Type B pancreatic cell (in vitro differentiated cells): Measurements from ENCODE around the gene DEPDC1B. TPM values are rescaled to one million over a fixed set of nuclear protein-coding genes. Genes with fewer than 3 reads are reported as not detected.
"Not testable (repeated sequence)": the region's sequence is repeated elsewhere in the genome, so short reads cannot be mapped to it uniquely, and the experiment has no call there.

Experiments
- DNase-seq: peaks from one replicate; pipeline ENCODE4 v3.0.0; 2021; ENCODE audit warnings: mixed read lengths; ENCODE audit not compliant: unreplicated experiment; ENCODE audit errors: extremely low spot score
- H3K27ac Mint-ChIP-seq: 2 replicates; pipeline ENCODE4 v1.8.0; 2021; ENCODE audit warnings: mild to moderate bottlenecking, mixed read lengths
- H3K27me3 Mint-ChIP-seq: 2 replicates; pipeline ENCODE4 v1.8.0; 2021; ENCODE audit warnings: mixed read lengths
- H3K36me3 Mint-ChIP-seq: 2 replicates; pipeline ENCODE4 v1.8.0; 2021; ENCODE audit warnings: mixed read lengths
- H3K4me1 Mint-ChIP-seq: one replicate; pipeline ENCODE4 v1.8.0; 2021; ENCODE audit warnings: mixed read lengths; ENCODE audit not compliant: unreplicated experiment
- H3K4me3 Mint-ChIP-seq: 2 replicates; pipeline ENCODE4 v1.8.0; 2021; ENCODE audit warnings: mild to moderate bottlenecking, mixed read lengths
- H3K9me3 Mint-ChIP-seq: 2 replicates; pipeline ENCODE4 v1.8.0; 2021; ENCODE audit warnings: mixed read lengths
- total RNA-seq: library from RNA; stranded (reverse); gene quantifications from 2 replicates; pipeline ENCODE4 v1.2.1, GENCODE V29; 2021; ENCODE audit warnings: low replicate concordance
- TF ChIP-seq, protein P1 (sequence below): fragments of 200-600 bp; sonication (generic); conservative IDR thresholded peaks from 2 replicates; pipeline ENCODE4 v1.5.0; 2021; ENCODE audit warnings: antibody characterized with exemption, mild to moderate bottlenecking

Gene DEPDC1B
- total RNA-seq, 1 donor from 2014 or later = 29.1 TPM

DNA sequence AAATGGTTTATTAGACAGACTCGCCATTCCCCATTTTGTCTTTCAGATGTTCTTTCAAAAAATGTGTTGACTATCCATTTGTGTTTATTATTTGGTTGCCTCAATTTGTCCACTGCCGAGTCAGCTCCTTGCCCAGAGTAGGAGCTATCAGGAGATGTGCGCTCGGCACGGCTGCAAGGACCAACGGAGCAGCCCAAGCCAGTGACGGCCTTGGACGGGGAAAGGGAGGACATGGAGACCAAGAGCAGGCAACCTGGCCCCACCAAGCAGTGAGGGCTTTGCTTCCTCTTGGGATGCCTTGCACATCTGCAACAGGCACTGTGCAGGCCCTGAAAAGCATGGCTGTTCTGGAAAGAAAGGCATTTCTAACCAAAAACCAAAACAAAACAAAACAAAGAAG, 69.8 kb downstream of the DEPDC1B start:
- TF ChIP-seq, protein P1, sequence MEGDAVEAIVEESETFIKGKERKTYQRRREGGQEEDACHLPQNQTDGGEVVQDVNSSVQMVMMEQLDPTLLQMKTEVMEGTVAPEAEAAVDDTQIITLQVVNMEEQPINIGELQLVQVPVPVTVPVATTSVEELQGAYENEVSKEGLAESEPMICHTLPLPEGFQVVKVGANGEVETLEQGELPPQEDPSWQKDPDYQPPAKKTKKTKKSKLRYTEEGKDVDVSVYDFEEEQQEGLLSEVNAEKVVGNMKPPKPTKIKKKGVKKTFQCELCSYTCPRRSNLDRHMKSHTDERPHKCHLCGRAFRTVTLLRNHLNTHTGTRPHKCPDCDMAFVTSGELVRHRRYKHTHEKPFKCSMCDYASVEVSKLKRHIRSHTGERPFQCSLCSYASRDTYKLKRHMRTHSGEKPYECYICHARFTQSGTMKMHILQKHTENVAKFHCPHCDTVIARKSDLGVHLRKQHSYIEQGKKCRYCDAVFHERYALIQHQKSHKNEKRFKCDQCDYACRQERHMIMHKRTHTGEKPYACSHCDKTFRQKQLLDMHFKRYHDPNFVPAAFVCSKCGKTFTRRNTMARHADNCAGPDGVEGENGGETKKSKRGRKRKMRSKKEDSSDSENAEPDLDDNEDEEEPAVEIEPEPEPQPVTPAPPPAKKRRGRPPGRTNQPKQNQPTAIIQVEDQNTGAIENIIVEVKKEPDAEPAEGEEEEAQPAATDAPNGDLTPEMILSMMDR = no peak
- Mint-ChIP-seq H3K27me3 (no peaks in the 10 kb centered on the region), H3K9me3 (no peaks in the 10 kb centered on the region), H3K36me3 (peaks cover 19% of the 10 kb centered on the region), H3K4me1 (no peaks in the 10 kb centered on the region), H3K27ac (no peak overlapping the region), H3K4me3 (no peak overlapping the region)
- no peak for DNase-seq

DNA sequence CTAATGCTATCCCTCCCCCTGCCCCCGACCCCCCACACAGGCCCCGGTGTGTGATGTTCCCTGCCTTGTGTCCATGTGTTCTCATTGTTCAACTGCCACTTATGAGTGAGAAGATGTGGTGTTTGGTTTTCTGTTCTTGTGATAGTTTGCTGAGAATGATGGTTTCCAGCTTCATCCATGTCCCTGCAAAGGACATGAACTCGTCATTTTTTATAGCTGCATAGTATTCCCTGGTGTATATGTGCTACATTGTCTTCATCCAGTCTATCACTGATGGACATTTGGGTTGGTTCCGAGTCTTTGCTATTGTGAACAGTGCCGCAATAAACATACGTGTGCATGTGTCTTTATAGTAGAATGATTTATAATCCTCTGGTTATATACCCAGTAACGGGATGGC, 75.1 kb downstream of the DEPDC1B start:
- not testable (repeated sequence) for DNase-seq, H3K27me3 Mint-ChIP-seq, H3K27ac Mint-ChIP-seq, H3K4me1 Mint-ChIP-seq, H3K9me3 Mint-ChIP-seq, H3K4me3 Mint-ChIP-seq
- peaks cover 17% of the 10 kb centered on the region for H3K36me3 Mint-ChIP-seq

DNA sequence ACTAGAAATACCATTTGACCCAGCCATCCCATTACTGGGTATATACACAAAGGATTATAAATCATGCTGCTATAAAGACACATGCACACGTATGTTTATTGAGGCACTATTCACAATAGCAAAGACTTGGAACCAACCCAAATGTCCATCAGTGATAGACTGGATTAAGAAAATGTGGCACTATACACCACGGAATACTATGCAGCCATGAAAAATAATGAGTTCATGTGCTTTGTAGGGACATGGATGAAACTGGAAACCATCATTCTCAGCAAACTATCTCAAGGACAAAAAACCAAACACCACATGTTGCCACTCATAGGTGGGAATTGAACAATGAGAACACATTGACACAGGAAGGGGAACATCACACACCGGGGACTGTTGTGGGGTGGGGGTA, 79.2 kb downstream of the DEPDC1B start:
- H3K36me3 Mint-ChIP-seq = peaks cover 22% of the 10 kb centered on the region
- H3K27ac Mint-ChIP-seq, H3K4me3 Mint-ChIP-seq, H3K27me3 Mint-ChIP-seq, DNase-seq, H3K4me1 Mint-ChIP-seq, H3K9me3 Mint-ChIP-seq: not testable (repeated sequence)

DNA sequence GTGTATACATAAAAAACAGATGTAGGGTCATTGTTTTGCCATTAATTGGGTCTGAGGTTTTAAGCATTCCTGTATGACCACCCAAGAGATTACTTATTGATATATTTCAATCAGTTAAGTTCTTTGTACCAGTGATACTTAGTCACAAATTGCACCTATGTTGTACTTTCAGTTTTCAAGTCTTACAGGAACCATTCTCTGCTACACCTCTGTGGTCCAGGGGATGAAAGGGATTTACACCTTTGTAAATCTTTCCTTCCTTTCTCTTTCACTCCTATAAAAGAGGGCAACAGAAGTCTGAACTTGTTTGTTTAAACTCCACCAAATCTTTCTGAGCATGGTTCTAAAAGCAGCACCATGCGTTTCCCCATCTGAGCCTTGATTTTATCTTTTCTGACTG, 86.1 kb downstream of the DEPDC1B start:
- TF ChIP-seq, protein P1 = no peak
- no peak for DNase-seq
- Mint-ChIP-seq H3K36me3 (peaks cover 15% of the 10 kb centered on the region), H3K4me1 (no peaks in the 10 kb centered on the region), H3K27me3 (no peaks in the 10 kb centered on the region), H3K9me3 (no peaks in the 10 kb centered on the region), H3K4me3 (no peak overlapping the region), H3K27ac (no peak overlapping the region)

DNA sequence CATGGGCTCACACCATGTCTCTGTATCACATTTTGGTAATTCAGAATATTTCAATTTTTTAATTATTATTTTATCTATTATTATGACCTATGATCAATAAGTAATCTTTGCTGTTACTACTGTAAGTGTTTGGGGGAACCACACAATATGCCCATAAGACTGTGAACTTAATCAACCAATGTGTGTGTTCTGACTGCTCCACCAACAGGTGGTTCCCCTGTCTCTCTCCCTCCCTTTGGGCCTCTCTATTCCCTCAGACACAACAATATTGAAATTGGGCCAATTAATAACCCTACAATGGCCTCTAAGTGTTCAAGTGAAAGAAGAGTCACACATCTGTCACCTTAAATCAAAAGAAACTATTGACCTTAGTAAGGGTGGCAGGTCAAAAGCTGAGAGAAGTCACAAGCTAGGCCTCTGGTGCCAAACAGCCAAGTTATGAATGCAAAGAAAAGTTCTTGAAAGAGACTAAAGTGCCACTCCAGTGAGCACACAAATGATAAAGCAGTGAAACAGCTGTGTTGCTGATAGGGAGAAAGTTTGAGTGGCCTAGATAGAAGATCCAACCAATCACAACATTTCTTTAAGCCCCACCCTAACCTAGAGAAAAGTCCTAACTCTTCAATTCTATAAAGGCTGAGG, 88.7 kb downstream of the DEPDC1B start:
- Mint-ChIP-seq H3K4me3 (no peak overlapping the region), H3K4me1 (peaks cover 5% of the 10 kb centered on the region), H3K27ac (no peak overlapping the region), H3K36me3 (peaks cover 8% of the 10 kb centered on the region), H3K27me3 (no peaks in the 10 kb centered on the region), H3K9me3 (no peaks in the 10 kb centered on the region)
- TF ChIP-seq, protein P1 = no peak
- no peak for DNase-seq

DNA sequence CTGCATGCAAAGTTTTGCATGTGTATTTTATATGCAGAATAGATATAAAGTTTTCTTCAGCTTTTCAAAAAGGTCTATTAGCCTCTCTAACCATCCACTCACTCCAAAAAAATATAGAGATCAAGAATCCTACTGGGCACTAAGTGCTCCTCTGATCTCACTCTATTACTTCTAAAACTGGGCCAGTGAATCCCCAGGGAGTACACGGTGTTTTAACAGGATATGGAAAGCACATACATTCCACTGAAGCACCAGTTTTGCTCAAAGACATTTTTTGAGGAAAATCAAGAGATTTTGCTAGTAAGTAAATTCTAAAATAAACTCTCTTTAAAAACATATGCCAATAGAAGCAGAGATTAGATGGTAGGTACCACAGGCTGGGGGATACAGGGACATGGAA, 95.2 kb downstream of the DEPDC1B start:
- DNase-seq = no peak
- Mint-ChIP-seq H3K4me3 (no peak overlapping the region), H3K4me1 (peaks cover 5% of the 10 kb centered on the region), H3K27me3 (no peaks in the 10 kb centered on the region), H3K36me3 (peaks cover 6% of the 10 kb centered on the region), H3K27ac (no peak overlapping the region), H3K9me3 (no peaks in the 10 kb centered on the region)
- TF ChIP-seq, protein P1 = no peak

DNA sequence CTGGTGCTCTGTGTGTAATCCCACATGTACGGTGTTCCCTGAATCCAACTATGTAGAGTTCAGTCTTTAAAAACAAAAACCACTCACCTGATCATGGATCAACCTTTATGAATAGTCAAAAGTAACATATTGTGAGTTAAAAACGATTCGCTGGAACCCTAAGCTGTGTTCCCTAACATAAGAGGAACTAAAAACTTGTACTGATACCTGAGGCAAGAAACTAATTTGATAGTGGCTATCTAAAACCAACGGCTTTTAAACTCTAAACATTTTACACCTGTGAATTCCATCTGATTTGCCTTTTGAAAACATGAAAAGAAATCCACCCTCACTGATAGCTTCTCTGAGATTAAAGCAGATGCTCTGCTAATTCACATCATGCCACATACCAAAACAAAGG, 101.5 kb downstream of the DEPDC1B start:
- no peaks in the 10 kb centered on the region for H3K4me1 Mint-ChIP-seq
- no peaks in the 10 kb centered on the region for H3K27me3 Mint-ChIP-seq
- H3K36me3 Mint-ChIP-seq = peaks cover 12% of the 10 kb centered on the region
- no peak overlapping the region for H3K4me3 Mint-ChIP-seq
- no peak for DNase-seq
- TF ChIP-seq, protein P1 = no peak
- H3K27ac Mint-ChIP-seq = no peak overlapping the region
- no peaks in the 10 kb centered on the region for H3K9me3 Mint-ChIP-seq
